ENCODE measurements around the gene SLC4A5.

The SLC4A5 gene

DNA sequence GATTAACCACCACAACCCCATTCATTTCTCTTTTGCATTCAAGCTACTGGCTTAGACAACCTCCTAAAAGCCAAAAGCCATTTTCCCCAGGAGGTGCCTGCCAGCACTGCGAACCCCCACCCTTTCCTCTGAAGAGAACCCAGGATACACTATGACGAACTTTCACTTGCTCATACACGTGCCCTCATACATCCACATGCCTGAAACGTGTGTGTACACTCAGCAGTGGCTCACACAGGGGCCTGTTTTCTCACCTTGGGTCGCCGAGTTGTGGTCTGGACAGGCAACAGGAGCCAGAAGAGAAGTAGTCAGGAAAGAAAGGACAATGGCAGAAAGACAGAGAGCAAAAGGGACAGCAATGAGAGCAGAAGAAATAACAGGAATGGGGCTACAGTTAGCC lies 29.5 kb upstream of the SLC4A5 start:
- ChIA-PET POLR2A (no interaction called here), CTCF (interaction anchor here (3.2 kb wide), 1 partner anchor 19 kb away, joined by 11 read pairs; no protein-coding TSS in a partner anchor)
- peaks cover 21% of the 10 kb centered on the region for H3K4me1 ChIP-seq (ENCODE audit: control insufficient read depth, insufficient read depth, low read length)
- H3K27ac ChIP-seq (ENCODE audit: extremely low read depth, low read depth, low read length) = no peak overlapping the region
- H3K9me3 ChIP-seq (ENCODE audit: control insufficient read depth, insufficient read depth, low read depth, low read length) = no peaks in the 10 kb centered on the region
- peaks cover 9 to 68% of the 10 kb centered on the region in 2 experiments; a peak in 2 of 3 replicates for H3K36me3 ChIP-seq (ENCODE audit: control insufficient read depth in 2 of 2, insufficient read depth in 1 of 2, low read length in 2 of 2)
- no peak for TF ChIP-seq MZF1 (tag by site-specific recombination; IDR thresholded peaks at IDR 0.05; ENCODE audit: borderline replicate concordance)
- TF ChIP-seq ZNF112 (tag by site-specific recombination; IDR thresholded peaks at IDR 0.05) = no peak
- no peak for TF ChIP-seq ZNF624 (tag by site-specific recombination; IDR thresholded peaks at IDR 0.05)
- TF ChIP-seq ZBTB1 (tag by site-specific recombination; IDR thresholded peaks at IDR 0.05) = no peak
- TF ChIP-seq, protein P1, sequence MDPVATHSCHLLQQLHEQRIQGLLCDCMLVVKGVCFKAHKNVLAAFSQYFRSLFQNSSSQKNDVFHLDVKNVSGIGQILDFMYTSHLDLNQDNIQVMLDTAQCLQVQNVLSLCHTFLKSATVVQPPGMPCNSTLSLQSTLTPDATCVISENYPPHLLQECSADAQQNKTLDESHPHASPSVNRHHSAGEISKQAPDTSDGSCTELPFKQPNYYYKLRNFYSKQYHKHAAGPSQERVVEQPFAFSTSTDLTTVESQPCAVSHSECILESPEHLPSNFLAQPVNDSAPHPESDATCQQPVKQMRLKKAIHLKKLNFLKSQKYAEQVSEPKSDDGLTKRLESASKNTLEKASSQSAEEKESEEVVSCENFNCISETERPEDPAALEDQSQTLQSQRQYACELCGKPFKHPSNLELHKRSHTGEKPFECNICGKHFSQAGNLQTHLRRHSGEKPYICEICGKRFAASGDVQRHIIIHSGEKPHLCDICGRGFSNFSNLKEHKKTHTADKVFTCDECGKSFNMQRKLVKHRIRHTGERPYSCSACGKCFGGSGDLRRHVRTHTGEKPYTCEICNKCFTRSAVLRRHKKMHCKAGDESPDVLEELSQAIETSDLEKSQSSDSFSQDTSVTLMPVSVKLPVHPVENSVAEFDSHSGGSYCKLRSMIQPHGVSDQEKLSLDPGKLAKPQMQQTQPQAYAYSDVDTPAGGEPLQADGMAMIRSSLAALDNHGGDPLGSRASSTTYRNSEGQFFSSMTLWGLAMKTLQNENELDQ (tag by site-specific recombination; IDR thresholded peaks at IDR 0.05; ENCODE audit: low read depth) = no peak
- no peak for TF ChIP-seq ZNF433 (tag by site-specific recombination; IDR thresholded peaks at IDR 0.05; ENCODE audit: low read depth)
- no peak for TF ChIP-seq ZNF707 (tag by site-specific recombination; IDR thresholded peaks at IDR 0.05)
- TF ChIP-seq, protein P2, sequence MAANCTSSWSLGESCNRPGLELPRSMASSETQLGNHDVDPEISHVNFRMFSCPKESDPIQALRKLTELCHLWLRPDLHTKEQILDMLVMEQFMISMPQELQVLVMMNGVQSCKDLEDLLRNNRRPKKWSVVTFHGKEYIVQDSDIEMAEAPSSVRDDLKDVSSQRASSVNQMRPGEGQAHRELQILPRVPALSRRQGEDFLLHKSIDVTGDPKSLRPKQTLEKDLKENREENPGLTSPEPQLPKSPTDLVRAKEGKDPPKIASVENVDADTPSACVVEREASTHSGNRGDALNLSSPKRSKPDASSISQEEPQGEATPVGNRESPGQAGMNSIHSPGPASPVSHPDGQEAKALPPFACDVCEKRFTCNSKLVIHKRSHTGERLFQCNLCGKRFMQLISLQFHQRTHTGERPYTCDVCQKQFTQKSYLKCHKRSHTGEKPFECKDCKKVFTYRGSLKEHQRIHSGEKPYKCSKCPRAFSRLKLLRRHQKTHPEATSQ (tag by site-specific recombination; IDR thresholded peaks at IDR 0.05) = no peak
- TF ChIP-seq ZNF391 (tag by site-specific recombination; IDR thresholded peaks at IDR 0.05; ENCODE audit: borderline replicate concordance, low read depth) = no peak
- no peak for TF ChIP-seq SALL2 (tag by site-specific recombination; IDR thresholded peaks at IDR 0.05; ENCODE audit: borderline replicate concordance)
- TF ChIP-seq ZNF747 (tag by site-specific recombination; IDR thresholded peaks at IDR 0.05) = no peak
- no peak for TF ChIP-seq ZNF585B (tag by site-specific recombination; IDR thresholded peaks at IDR 0.05)
- TF ChIP-seq, protein P3, sequence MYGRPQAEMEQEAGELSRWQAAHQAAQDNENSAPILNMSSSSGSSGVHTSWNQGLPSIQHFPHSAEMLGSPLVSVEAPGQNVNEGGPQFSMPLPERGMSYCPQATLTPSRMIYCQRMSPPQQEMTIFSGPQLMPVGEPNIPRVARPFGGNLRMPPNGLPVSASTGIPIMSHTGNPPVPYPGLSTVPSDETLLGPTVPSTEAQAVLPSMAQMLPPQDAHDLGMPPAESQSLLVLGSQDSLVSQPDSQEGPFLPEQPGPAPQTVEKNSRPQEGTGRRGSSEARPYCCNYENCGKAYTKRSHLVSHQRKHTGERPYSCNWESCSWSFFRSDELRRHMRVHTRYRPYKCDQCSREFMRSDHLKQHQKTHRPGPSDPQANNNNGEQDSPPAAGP (tag by site-specific recombination; IDR thresholded peaks at IDR 0.05) = no peak
- TF ChIP-seq PRDM1 (tag by site-specific recombination; IDR thresholded peaks at IDR 0.05) = no peak
- no peak for TF ChIP-seq ZNF510 (tag by site-specific recombination; IDR thresholded peaks at IDR 0.05; ENCODE audit: insufficient replicate concordance)
- no peak for TF ChIP-seq TRIM28 (IDR thresholded peaks at IDR 0.05; ENCODE audit: borderline replicate concordance, low read length)
- no peak for TF ChIP-seq ZNF426 (tag by site-specific recombination; IDR thresholded peaks at IDR 0.05)
- TF ChIP-seq ZNF830 (tag by site-specific recombination; IDR thresholded peaks at IDR 0.05; ENCODE audit: low read depth) = no peak
- TF ChIP-seq, protein P4, sequence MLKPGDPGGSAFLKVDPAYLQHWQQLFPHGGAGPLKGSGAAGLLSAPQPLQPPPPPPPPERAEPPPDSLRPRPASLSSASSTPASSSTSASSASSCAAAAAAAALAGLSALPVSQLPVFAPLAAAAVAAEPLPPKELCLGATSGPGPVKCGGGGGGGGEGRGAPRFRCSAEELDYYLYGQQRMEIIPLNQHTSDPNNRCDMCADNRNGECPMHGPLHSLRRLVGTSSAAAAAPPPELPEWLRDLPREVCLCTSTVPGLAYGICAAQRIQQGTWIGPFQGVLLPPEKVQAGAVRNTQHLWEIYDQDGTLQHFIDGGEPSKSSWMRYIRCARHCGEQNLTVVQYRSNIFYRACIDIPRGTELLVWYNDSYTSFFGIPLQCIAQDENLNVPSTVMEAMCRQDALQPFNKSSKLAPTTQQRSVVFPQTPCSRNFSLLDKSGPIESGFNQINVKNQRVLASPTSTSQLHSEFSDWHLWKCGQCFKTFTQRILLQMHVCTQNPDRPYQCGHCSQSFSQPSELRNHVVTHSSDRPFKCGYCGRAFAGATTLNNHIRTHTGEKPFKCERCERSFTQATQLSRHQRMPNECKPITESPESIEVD (tag by site-specific recombination; IDR thresholded peaks at IDR 0.05) = no peak
- H3K4me3 ChIP-seq (ENCODE audit: low read depth, low read length) = no peak overlapping the region

DNA sequence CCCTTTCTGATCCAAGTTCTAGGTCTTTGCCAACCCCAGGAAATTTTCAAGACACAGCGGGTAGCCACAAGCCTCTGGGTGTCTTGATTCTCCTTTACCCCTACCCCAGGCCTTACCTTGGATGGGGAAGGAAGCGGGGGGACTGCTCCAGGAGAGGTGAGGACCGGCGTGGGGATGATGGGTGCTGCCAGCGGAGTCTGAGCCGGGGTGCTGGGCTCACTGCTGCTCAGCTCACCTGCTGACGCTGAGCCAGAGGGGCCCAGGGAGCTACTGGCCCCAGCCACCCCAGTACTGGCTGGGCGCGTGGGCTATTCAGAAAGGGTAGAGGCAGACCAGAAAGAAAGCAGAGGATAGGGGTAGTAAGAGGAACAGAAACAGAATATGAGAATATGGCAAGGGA lies 28.2 kb upstream of the SLC4A5 start:
- Histone ChIP-seq H3K4me1 (ENCODE audit: control insufficient read depth, insufficient read depth, low read length) (peaks cover 21% of the 10 kb centered on the region), H3K4me3 (ENCODE audit: low read depth, low read length) (no peak overlapping the region), H3K27ac (ENCODE audit: extremely low read depth, low read depth, low read length) (no peak overlapping the region), H3K36me3 (ENCODE audit: control insufficient read depth in 2 of 2, insufficient read depth in 1 of 2, low read length in 2 of 2) (peaks cover 9 to 68% of the 10 kb centered on the region in 2 experiments; a peak in 2 of 3 replicates), H3K9me3 (ENCODE audit: control insufficient read depth, insufficient read depth, low read depth, low read length) (no peaks in the 10 kb centered on the region)
- ChIA-PET CTCF (no interaction called here), POLR2A (interaction anchor here (0.6 kb wide), 1 partner anchor 62 kb away, joined by 3 read pairs; no protein-coding TSS in a partner anchor)
- TF ChIP-seq ZNF423 (tag by site-specific recombination; IDR thresholded peaks at IDR 0.05) (no peak), SCRT2 (tag by site-specific recombination; IDR thresholded peaks at IDR 0.05) (no peak), ZXDB (tag by site-specific recombination; IDR thresholded peaks at IDR 0.05) (no peak), ZNF561 (tag by site-specific recombination; IDR thresholded peaks at IDR 0.05; ENCODE audit: borderline replicate concordance) (no peak), ZNF501 (tag by site-specific recombination; IDR thresholded peaks at IDR 0.05) (no peak), ZBTB20 (tag by site-specific recombination; IDR thresholded peaks at IDR 0.05) (no peak), ZNF548 (tag by site-specific recombination; IDR thresholded peaks at IDR 0.05) (no peak), MZF1 (tag by site-specific recombination; IDR thresholded peaks at IDR 0.05; ENCODE audit: borderline replicate concordance) (no peak)
- TF ChIP-seq, protein P5, sequence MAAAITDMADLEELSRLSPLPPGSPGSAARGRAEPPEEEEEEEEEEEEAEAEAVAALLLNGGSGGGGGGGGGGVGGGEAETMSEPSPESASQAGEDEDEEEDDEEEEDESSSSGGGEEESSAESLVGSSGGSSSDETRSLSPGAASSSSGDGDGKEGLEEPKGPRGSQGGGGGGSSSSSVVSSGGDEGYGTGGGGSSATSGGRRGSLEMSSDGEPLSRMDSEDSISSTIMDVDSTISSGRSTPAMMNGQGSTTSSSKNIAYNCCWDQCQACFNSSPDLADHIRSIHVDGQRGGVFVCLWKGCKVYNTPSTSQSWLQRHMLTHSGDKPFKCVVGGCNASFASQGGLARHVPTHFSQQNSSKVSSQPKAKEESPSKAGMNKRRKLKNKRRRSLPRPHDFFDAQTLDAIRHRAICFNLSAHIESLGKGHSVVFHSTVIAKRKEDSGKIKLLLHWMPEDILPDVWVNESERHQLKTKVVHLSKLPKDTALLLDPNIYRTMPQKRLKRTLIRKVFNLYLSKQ (tag by site-specific recombination; IDR thresholded peaks at IDR 0.05; ENCODE audit: borderline replicate concordance) = no peak
- TF ChIP-seq, protein P2 (tag by site-specific recombination; IDR thresholded peaks at IDR 0.05) = no peak

All from HEK293 (cell line).